ENCODE data around the gene LCAT.

The LCAT gene

GRCh38 chr16:67962135-67962534 is 18.2 kb upstream of the LCAT start:
- H3K14ac ChIP-seq (ENCODE audit: low read length in 2 of 2) = no peak overlapping the region
- no peak overlapping the region for H3K23ac ChIP-seq (ENCODE audit: low read length in 2 of 2)
- H3K79me1 ChIP-seq (replicated peaks; ENCODE audit: low read length, poor library complexity, severe bottlenecking) = peaks cover 62% of the 10 kb centered on the region
- H4K91ac ChIP-seq (ENCODE audit: low read length) = no peak overlapping the region
- H4K8ac ChIP-seq (ENCODE audit: low read length) = no peak overlapping the region
- H2BK5ac ChIP-seq (ENCODE audit: low read depth, low read length, poor library complexity, severe bottlenecking) = no peak overlapping the region
- no peak for DNase-seq
- no peak overlapping the region for H3K9ac ChIP-seq (ENCODE audit: low read length)
- no peak overlapping the region for H2AFZ ChIP-seq (ENCODE audit: low read depth, low read length)
- H3K9me3 ChIP-seq (ENCODE audit: control insufficient read depth, low read length) = no peaks in the 10 kb centered on the region
- H2BK120ac ChIP-seq (ENCODE audit: low read depth, low read length) = no peak overlapping the region
- no peak overlapping the region for H3K4ac ChIP-seq (ENCODE audit: low read depth in 1 of 2, low read length in 2 of 2)
- H3K18ac ChIP-seq (ENCODE audit: low read depth in 1 of 2, low read length in 2 of 2) = no peak overlapping the region
- no peak overlapping the region for H2BK12ac ChIP-seq (ENCODE audit: low read length in 2 of 2)
- H2BK15ac ChIP-seq (ENCODE audit: low read depth, poor library complexity, severe bottlenecking) = no peak overlapping the region
- peaks cover 76 to 81% of the 10 kb centered on the region in 2 experiments for H3K36me3 ChIP-seq (ENCODE audit: control insufficient read depth in 1 of 2, insufficient read depth in 2 of 2, low read depth in 1 of 2, low read length in 2 of 2)
- no peak overlapping the region for H3K4me2 ChIP-seq (ENCODE audit: low read length, poor library complexity, severe bottlenecking)
- H3K27me3 ChIP-seq (ENCODE audit: control insufficient read depth in 1 of 2, insufficient read depth in 1 of 2, low read length in 2 of 2) = no peaks in the 10 kb centered on the region
- WGBS = 98% methylated on average over 8 of the region's 8 CpGs
- H3K4me3 ChIP-seq (ENCODE audit: insufficient read depth in 1 of 2, low read depth in 1 of 2, low read length in 2 of 2) = no peak overlapping the region
- H2AK5ac ChIP-seq (ENCODE audit: low read length, severe bottlenecking) = no peak overlapping the region
- peaks cover 49% of the 10 kb centered on the region for H3K4me1 ChIP-seq (ENCODE audit: control insufficient read depth, insufficient read depth, low read depth, low read length)
- no peak overlapping the region for H3K27ac ChIP-seq (ENCODE audit: low read length, poor library complexity, severe bottlenecking)

- H2AFZ ChIP-seq (ENCODE audit: low read depth, low read length) = no peak overlapping the region
- H3K9ac ChIP-seq (ENCODE audit: low read length) = no peak overlapping the region
- H3K4me1 ChIP-seq (ENCODE audit: control insufficient read depth, insufficient read depth, low read depth, low read length) = peaks cover 44% of the 10 kb centered on the region
- no peak overlapping the region for H2BK12ac ChIP-seq (ENCODE audit: low read length in 2 of 2)
- H3K36me3 ChIP-seq (ENCODE audit: control insufficient read depth in 1 of 2, insufficient read depth in 2 of 2, low read depth in 1 of 2, low read length in 2 of 2) = peaks cover 79 to 82% of the 10 kb centered on the region in 2 experiments
- no peak for DNase-seq
- H4K8ac ChIP-seq (ENCODE audit: low read length) = no peak overlapping the region
- no peak overlapping the region for H2BK5ac ChIP-seq (ENCODE audit: low read depth, low read length, poor library complexity, severe bottlenecking)
- no peak overlapping the region for H3K14ac ChIP-seq (ENCODE audit: low read length in 2 of 2)
- H3K18ac ChIP-seq (ENCODE audit: low read depth in 1 of 2, low read length in 2 of 2) = no peak overlapping the region
- H3K4ac ChIP-seq (ENCODE audit: low read depth in 1 of 2, low read length in 2 of 2) = no peak overlapping the region
- H2AK5ac ChIP-seq (ENCODE audit: low read length, severe bottlenecking) = no peak overlapping the region
- H3K27me3 ChIP-seq (ENCODE audit: control insufficient read depth in 1 of 2, insufficient read depth in 1 of 2, low read length in 2 of 2) = no peaks in the 10 kb centered on the region
- no peaks in the 10 kb centered on the region for H3K9me3 ChIP-seq (ENCODE audit: control insufficient read depth, low read length)
- no peak overlapping the region for H3K4me3 ChIP-seq (ENCODE audit: insufficient read depth in 1 of 2, low read depth in 1 of 2, low read length in 2 of 2)
- no peak overlapping the region for H2BK120ac ChIP-seq (ENCODE audit: low read depth, low read length)
- H3K79me1 ChIP-seq (replicated peaks; ENCODE audit: low read length, poor library complexity, severe bottlenecking) = peaks cover 62% of the 10 kb centered on the region
- H2BK15ac ChIP-seq (ENCODE audit: low read depth, poor library complexity, severe bottlenecking) = no peak overlapping the region
- WGBS = 97% methylated on average over 13 of the region's 13 CpGs
- H4K91ac ChIP-seq (ENCODE audit: low read length) = no peak overlapping the region
- no peak overlapping the region for H3K23ac ChIP-seq (ENCODE audit: low read length in 2 of 2)
- H3K4me2 ChIP-seq (ENCODE audit: low read length, poor library complexity, severe bottlenecking) = no peak overlapping the region
- H3K27ac ChIP-seq (ENCODE audit: low read length, poor library complexity, severe bottlenecking) = no peak overlapping the region
These were observed 17.6 kb upstream of the LCAT start for GRCh38 chr16:67961551-67961957.

GRCh38 chr16:67959536-67960329 is 15.8 kb upstream of the LCAT start:
- Histone ChIP-seq H2BK15ac (ENCODE audit: low read depth, poor library complexity, severe bottlenecking) (peak overlapping the region; percentile 23), H3K18ac (ENCODE audit: low read depth in 1 of 2, low read length in 2 of 2) (peak overlapping the region; percentile 43 to 52), H3K4me1 (ENCODE audit: control insufficient read depth, insufficient read depth, low read depth, low read length) (peaks cover 31% of the 10 kb centered on the region), H3K4me2 (ENCODE audit: low read length, poor library complexity, severe bottlenecking) (no peak overlapping the region), H4K8ac (ENCODE audit: low read length) (peak overlapping the region; percentile 66), H3K14ac (ENCODE audit: low read length in 2 of 2) (peak overlapping the region in 1 of 2 experiments; percentile 5), H3K36me3 (ENCODE audit: control insufficient read depth in 1 of 2, insufficient read depth in 2 of 2, low read depth in 1 of 2, low read length in 2 of 2) (peaks cover 80 to 85% of the 10 kb centered on the region in 2 experiments), H3K4me3 (ENCODE audit: insufficient read depth in 1 of 2, low read depth in 1 of 2, low read length in 2 of 2) (peak overlapping the region in 1 of 2 experiments; percentile 15), H2AK5ac (ENCODE audit: low read length, severe bottlenecking) (no peak overlapping the region), H3K27me3 (ENCODE audit: control insufficient read depth in 1 of 2, insufficient read depth in 1 of 2, low read length in 2 of 2) (no peaks in the 10 kb centered on the region), H3K23ac (ENCODE audit: low read length in 2 of 2) (peak overlapping the region in 1 of 2 experiments; percentile 13), H3K4ac (ENCODE audit: low read depth in 1 of 2, low read length in 2 of 2) (no peak overlapping the region), H2BK120ac (ENCODE audit: low read depth, low read length) (no peak overlapping the region), H4K91ac (ENCODE audit: low read length) (peak overlapping the region; percentile 76), H2BK5ac (ENCODE audit: low read depth, low read length, poor library complexity, severe bottlenecking) (no peak overlapping the region), H2AFZ (ENCODE audit: low read depth, low read length) (no peak overlapping the region), H3K9ac (ENCODE audit: low read length) (peak overlapping the region; percentile 40), H2BK12ac (ENCODE audit: low read length in 2 of 2) (peak overlapping the region in 1 of 2 experiments; percentile 0), H3K9me3 (ENCODE audit: control insufficient read depth, low read length) (no peaks in the 10 kb centered on the region), H3K27ac (ENCODE audit: low read length, poor library complexity, severe bottlenecking) (no peak overlapping the region), H3K79me1 (replicated peaks; ENCODE audit: low read length, poor library complexity, severe bottlenecking) (peaks cover 64% of the 10 kb centered on the region)
- peak; percentile 75 for DNase-seq
- WGBS = 54% methylated on average over 10 of the region's 11 CpGs

GRCh38 chr16:67957622-67958021 is 13.7 kb upstream of the LCAT start:
- Histone ChIP-seq H3K27me3 (ENCODE audit: control insufficient read depth in 1 of 2, insufficient read depth in 1 of 2, low read length in 2 of 2) (no peaks in the 10 kb centered on the region), H3K4me3 (ENCODE audit: insufficient read depth in 1 of 2, low read depth in 1 of 2, low read length in 2 of 2) (no peak overlapping the region), H3K14ac (ENCODE audit: low read length in 2 of 2) (no peak overlapping the region), H3K18ac (ENCODE audit: low read depth in 1 of 2, low read length in 2 of 2) (no peak overlapping the region), H3K79me1 (replicated peaks; ENCODE audit: low read length, poor library complexity, severe bottlenecking) (peaks cover 59% of the 10 kb centered on the region), H3K4me2 (ENCODE audit: low read length, poor library complexity, severe bottlenecking) (no peak overlapping the region), H2BK12ac (ENCODE audit: low read length in 2 of 2) (no peak overlapping the region), H2AK5ac (ENCODE audit: low read length, severe bottlenecking) (no peak overlapping the region), H3K23ac (ENCODE audit: low read length in 2 of 2) (no peak overlapping the region), H3K4me1 (ENCODE audit: control insufficient read depth, insufficient read depth, low read depth, low read length) (peaks cover 19% of the 10 kb centered on the region), H3K36me3 (ENCODE audit: control insufficient read depth in 1 of 2, insufficient read depth in 2 of 2, low read depth in 1 of 2, low read length in 2 of 2) (peaks cover 78 to 84% of the 10 kb centered on the region in 2 experiments), H3K9ac (ENCODE audit: low read length) (no peak overlapping the region), H2BK120ac (ENCODE audit: low read depth, low read length) (no peak overlapping the region), H3K4ac (ENCODE audit: low read depth in 1 of 2, low read length in 2 of 2) (no peak overlapping the region), H2BK5ac (ENCODE audit: low read depth, low read length, poor library complexity, severe bottlenecking) (no peak overlapping the region), H3K27ac (ENCODE audit: low read length, poor library complexity, severe bottlenecking) (no peak overlapping the region), H2BK15ac (ENCODE audit: low read depth, poor library complexity, severe bottlenecking) (no peak overlapping the region), H4K91ac (ENCODE audit: low read length) (no peak overlapping the region), H3K9me3 (ENCODE audit: control insufficient read depth, low read length) (no peaks in the 10 kb centered on the region), H2AFZ (ENCODE audit: low read depth, low read length) (no peak overlapping the region), H4K8ac (ENCODE audit: low read length) (no peak overlapping the region)
- no peak for DNase-seq
- WGBS = 97% methylated on average over 9 of the region's 9 CpGs

Measured in mesenchymal stem cell (in vitro differentiated cells and primary cell).